Ishikawa (cell line): ENCODE results near the gene SLC22A8.

Experiments used
- EGR1 ChIP-seq: IDR thresholded peaks from 2 replicates; pipeline ENCODE4 v1.6.1; 2012
- YY1 ChIP-seq: IDR thresholded peaks from 2 replicates; pipeline ENCODE4 v1.6.1; 2012; ENCODE audit warnings: low read depth

GRCh38 chr11:62957147-62957546, 58.5 kb downstream of the SLC22A8 start:
- TF ChIP-seq EGR1 (no peak), YY1 (no peak)
